GM21786 (cell line): ENCODE measurements around the gene USP2.

Source experiments
- ATAC-seq: cut with Tn5 transposase; IDR thresholded peaks from one replicate; pipeline ENCODE4 v1.9.1; 2021; ENCODE audit not compliant: unreplicated experiment

Gene USP2

GRCh38 chr11:119377961-119378667 lies 3.4 kb downstream of the USP2 start:
- ATAC-seq: no peak

- no peak for ATAC-seq
These were observed 4.2 kb downstream of the USP2 start for GRCh38 chr11:119377112-119377901.

- no peak for ATAC-seq
These were observed 5.2 kb downstream of the USP2 start for GRCh38 chr11:119376197-119376847.

GRCh38 chr11:119375337-119376196 lies 5.9 kb downstream of the USP2 start:
- ATAC-seq: no peak

- ATAC-seq: no peak
These were observed 6.7 kb downstream of the USP2 start for GRCh38 chr11:119374632-119375336.

- ATAC-seq: no peak
These were observed 7.4 kb downstream of the USP2 start for GRCh38 chr11:119373921-119374631.

- no peak for ATAC-seq
These were observed 8.2 kb downstream of the USP2 start for GRCh38 chr11:119373059-119373920.

GRCh38 chr11:119372260-119373058 lies 9.0 kb downstream of the USP2 start:
- no peak for ATAC-seq

- ATAC-seq: no peak
These were observed 9.7 kb downstream of the USP2 start for GRCh38 chr11:119371778-119372182.

GRCh38 chr11:119371067-119371601 lies 10.4 kb downstream of the USP2 start:
- ATAC-seq: no peak

GRCh38 chr11:119370486-119371046 lies 10.9 kb downstream of the USP2 start:
- no peak for ATAC-seq

GRCh38 chr11:119369132-119369925 lies 12.2 kb downstream of the USP2 start:
- ATAC-seq: no peak

GRCh38 chr11:119368121-119369034 lies 13.1 kb downstream of the USP2 start:
- no peak for ATAC-seq

- ATAC-seq: no peak
These were observed 13.8 kb downstream of the USP2 start for GRCh38 chr11:119367661-119368120.
